ENCODE data around the gene CCNA2. TPM values are rescaled to one million over a fixed set of nuclear protein-coding genes. Genes with fewer than 3 reads are reported as not detected.
A peak's percentile ranks its signal among the peaks of the same experiment; 100 is the strongest.

CCNA2 gene
- total and polyA plus RNA-seq, 2 donors (not counting 3 experiments of a cell fraction or from before 2014, with no cell fraction given), result 23.3 to 65.4 TPM

GRCh38 chr4:121801715-121802075 is 22.0 kb downstream of the CCNA2 start:
- TF ChIP-seq POLR2AphosphoS5 (IDR thresholded peaks at IDR 0.05; ENCODE audit: insufficient read depth, low read depth, low read length), result no peak
- TF ChIP-seq MYC (IDR thresholded peaks at IDR 0.05; ENCODE audit: low read depth, low read length), result no peak
- TF ChIP-seq MAX (IDR thresholded peaks at IDR 0.05; ENCODE audit: insufficient read depth, insufficient read length), result no peak
- TF ChIP-seq EZH2 (IDR thresholded peaks at IDR 0.05; ENCODE audit: borderline replicate concordance, low read depth, low read length, severe bottlenecking), result no peak
- no peak for TF ChIP-seq POLR2A (IDR thresholded peaks at IDR 0.05; ENCODE audit: low read depth, low read length)
- TF ChIP-seq JUN (IDR thresholded peaks at IDR 0.05; ENCODE audit: borderline replicate concordance, insufficient read depth, insufficient read length, low read depth), result no peak
- no peak for TF ChIP-seq FOS (IDR thresholded peaks at IDR 0.05; ENCODE audit: borderline replicate concordance, insufficient read depth, low read length)
- TF ChIP-seq CTCF (IDR thresholded peaks at IDR 0.05; ENCODE audit: extremely low read depth in 1 of 2, insufficient read depth in 1 of 2, low read depth in 1 of 2, low read length in 2 of 2), result no peak
- TF ChIP-seq GATA2 (IDR thresholded peaks at IDR 0.05; ENCODE audit: insufficient read depth, insufficient read length, low read depth, low read length), result no peak
- Histone ChIP-seq H3K27ac (ENCODE audit: insufficient read depth, low read depth, low read length) (peak overlapping the region; percentile 80), H3K4me1 (ENCODE audit: control insufficient read depth, extremely low read depth, insufficient read depth, low read length) (peaks cover 11% of the 10 kb centered on the region), H3K4me2 (ENCODE audit: insufficient read depth, low read length) (peak overlapping the region; percentile 99), H2AFZ (ENCODE audit: low read depth, low read length) (peak overlapping the region; percentile 97), H3K9me3 (replicated peaks; ENCODE audit: control insufficient read depth, insufficient read depth, low read length) (no peaks in the 10 kb centered on the region), H3K36me3 (ENCODE audit: control insufficient read depth in 2 of 2, extremely low read depth in 1 of 2, insufficient read depth in 2 of 2, low read length in 2 of 2) (peaks cover 3 to 5% of the 10 kb centered on the region in 2 experiments), H3K9me1 (replicated peaks; ENCODE audit: control insufficient read depth, extremely low read depth, insufficient read depth, low read length) (no peaks in the 10 kb centered on the region), H3K27me3 (ENCODE audit: control insufficient read depth in 2 of 2, insufficient read depth in 2 of 2, low read length in 2 of 2) (no peaks in the 10 kb centered on the region), H3K9ac (replicated peaks; ENCODE audit: extremely low read depth, insufficient read depth, low read length) (peak overlapping the region; percentile 95), H3K4me3 (replicated peaks in 1 of 3; ENCODE audit: insufficient read depth in 1 of 3, low read depth in 1 of 3, low read length in 3 of 3) (peak overlapping the region; percentile 84 to 93 (median 84)), H4K20me1 (replicated peaks; ENCODE audit: control insufficient read depth, extremely low read depth, insufficient read depth, low read length) (no peaks in the 10 kb centered on the region), H3K79me2 (ENCODE audit: control insufficient read depth, insufficient read depth, low read length) (peaks cover 15% of the 10 kb centered on the region)
- intact Hi-C loops (cut with micrococcal nuclease) (loop anchor here (1.0 kb wide), 3 partner anchors 22 to 104 kb away; partner anchors contain the start of genes BBS7 and CCNA2), dilution Hi-C loops (cut with MboI; ENCODE audit: extremely low pct_ligation_motif_present, low sequenced_read_pairs) (no loop called here)
- BruUV-seq (replicated peaks), result no TSS peak
- DNase-seq (ENCODE audit: low read depth, low spot score), result no peak
- FAIRE-seq, result peak; percentile 31
- ChIA-PET CTCF (interaction anchor here (1.0 to 1.4 kb wide), 2 partner anchors 12 to 22 kb away, joined by 4 to 6 read pairs; no protein-coding TSS in a partner anchor), POLR2A (interaction anchor here (1.3 kb wide), 1 partner anchor 12 kb away, joined by 3 read pairs; no protein-coding TSS in a partner anchor)

Data from endothelial cell of umbilical vein (primary cell).